GM21423 (cell line): ENCODE data around the gene PRRT2.
"Not testable (repeated sequence)": the region's sequence is repeated elsewhere in the genome, so short reads cannot be mapped to it uniquely, and the experiment has no call there.

Source experiments
- ATAC-seq: cut with Tn5 transposase; IDR thresholded peaks from one replicate; pipeline ENCODE4 v1.9.1; 2021; ENCODE audit warnings: mild to moderate bottlenecking, moderate library complexity; ENCODE audit not compliant: unreplicated experiment

Gene PRRT2

DNA sequence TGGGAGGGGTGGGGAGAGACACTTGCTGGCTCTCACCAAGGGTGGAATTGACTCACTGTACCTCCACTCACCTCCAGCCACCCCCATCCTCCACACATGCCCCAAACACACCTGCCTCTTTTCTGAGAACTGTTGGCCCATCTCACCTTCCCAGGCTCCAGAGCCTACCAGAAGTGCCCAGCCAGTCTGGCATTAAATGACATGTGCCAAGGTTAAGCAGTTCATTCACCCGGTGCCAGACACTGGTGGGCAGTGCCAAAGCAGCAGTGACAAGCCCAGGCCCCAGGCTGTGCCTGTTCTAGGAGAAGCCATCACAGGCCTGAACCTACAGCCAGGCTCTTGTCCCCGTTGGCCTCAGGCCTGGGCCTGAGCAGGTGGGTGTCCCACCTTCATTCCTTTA lies 19.5 kb downstream of the PRRT2 start:
- ATAC-seq = no peak

DNA sequence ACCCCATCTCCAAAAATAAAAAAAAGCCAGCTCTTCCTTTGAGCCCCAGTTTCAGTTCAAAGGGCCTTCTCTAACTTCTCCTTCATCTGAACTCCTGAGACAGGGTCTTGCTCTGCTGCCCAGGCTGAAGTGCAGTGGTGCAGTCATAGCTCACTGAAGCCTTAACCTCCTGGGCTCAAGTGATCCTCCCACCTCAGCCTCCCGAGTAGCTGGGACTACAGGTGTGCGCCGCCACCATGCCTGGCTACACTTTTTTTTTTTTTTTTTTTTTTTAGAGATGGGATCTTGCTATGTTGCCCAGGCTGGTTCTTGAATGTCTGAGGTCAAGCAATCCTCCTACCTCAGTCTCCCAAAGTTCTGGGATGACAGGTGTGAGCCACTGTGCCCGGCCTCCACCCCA lies 21.2 kb downstream of the PRRT2 start:
- not testable (repeated sequence) for ATAC-seq

DNA sequence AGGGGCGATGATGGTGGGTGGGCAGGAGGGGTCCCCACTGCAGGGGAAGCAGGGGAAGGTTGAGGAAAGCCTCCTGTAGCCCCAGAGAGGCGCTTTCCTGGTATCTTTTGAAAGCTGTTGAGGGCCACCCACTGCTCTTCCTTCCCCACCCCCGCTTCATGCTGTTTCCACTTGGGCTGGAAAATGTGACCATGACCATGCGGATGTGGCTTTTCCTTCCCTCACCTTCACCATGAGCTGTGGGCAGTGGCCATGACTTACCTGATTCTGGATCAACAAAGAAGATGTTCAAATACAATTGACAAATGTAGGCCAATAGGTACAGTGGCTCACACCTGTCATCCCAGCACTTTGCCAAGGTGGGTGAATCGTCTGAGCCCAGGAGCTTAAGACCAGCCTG lies 22.1 kb downstream of the PRRT2 start:
- ATAC-seq = no peak

DNA sequence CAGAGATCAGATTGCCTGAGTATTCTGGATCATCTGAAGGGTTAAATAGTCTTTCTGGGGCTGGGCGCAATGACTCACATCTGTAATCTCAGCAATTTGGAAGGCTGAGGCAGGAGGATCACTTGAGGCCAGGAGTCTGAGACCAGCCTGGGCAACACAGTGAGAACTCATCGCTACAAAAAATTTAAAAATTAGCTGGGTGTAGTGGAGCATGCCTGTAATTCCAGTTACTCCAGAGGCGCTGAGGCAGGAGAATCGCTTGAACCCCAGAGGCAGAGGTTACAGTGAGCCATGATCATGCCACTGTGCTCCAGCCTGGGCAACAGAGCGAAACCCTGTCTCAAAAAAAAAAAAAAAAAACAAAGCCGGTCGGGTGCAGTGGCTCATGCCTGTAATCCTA lies 23.9 kb downstream of the PRRT2 start:
- no peak for ATAC-seq

DNA sequence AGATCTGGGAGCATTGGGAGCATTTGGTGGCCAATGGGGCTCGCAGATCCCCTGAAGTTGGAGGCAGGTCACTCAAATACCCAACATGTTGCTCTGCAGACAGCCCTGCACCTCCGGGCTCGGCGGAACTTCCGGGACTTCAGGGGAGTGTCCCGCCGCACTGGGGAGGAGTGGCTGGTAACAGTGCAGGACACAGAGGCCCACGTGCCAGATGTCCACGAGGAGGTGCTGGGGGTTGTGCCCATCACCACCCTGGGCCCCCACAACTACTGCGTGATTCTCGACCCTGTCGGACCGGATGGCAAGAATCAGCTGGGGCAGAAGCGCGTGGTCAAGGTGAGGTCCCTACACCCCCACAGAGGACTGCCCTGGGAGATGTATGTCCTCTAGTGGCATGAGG lies 24.6 kb downstream of the PRRT2 start:
- ATAC-seq = no peak

DNA sequence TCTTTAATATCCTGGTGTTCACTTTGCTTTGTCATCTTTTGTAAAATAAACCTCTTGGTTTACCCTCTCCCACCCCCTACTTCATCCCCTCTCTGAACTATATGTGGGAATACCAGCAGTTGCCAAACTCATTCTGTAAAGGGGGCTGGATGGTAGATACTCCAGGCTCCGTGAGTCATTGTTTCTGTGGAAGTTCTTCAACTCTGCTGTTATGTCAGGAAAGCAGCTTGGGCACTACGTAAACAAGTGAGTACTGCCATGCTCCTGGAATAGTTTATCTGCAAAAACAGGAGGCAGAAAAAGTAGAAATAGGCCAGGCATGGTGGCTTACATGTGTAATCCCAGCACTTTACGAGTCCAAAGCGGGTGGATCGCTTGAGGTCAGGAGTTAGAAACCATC lies 25.8 kb downstream of the PRRT2 start:
- ATAC-seq = no peak

DNA sequence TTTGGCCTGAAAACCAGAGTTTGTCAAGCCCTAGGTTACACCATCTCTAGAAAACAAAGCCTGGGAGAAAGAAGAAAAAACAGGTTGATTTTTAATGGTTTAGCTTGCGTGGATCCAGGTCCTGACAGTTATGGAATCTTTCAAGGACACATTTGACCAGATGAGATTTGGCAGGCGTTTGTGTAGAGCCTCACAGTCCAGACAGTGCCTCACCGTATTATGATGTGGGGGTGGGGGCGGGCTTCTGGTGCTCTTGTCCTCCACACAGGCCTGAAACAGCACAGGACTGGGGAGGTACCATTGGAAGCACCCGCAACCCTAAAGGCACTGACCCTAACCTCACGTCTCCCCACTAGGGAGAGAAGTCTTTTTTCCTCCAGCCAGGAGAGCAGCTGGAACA lies 27.8 kb downstream of the PRRT2 start:
- ATAC-seq = no peak

DNA sequence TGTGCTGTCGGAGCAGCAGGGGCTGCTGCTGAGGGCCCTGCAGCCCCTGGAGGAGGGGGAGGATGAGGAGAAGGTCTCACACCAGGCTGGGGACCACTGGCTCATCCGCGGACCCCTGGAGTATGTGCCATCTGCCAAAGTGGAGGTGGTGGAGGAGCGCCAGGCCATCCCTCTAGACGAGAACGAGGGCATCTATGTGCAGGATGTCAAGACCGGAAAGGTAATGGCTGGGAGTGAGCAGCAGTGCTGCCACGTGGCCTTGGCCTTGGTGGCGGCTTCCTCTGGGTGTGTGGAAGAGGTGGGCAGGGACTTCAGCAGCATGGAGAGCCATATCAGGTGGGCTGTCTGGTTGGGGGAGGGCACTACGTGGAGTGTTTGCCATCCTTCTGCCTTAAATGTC lies 28.2 kb downstream of the PRRT2 start:
- no peak for ATAC-seq

DNA sequence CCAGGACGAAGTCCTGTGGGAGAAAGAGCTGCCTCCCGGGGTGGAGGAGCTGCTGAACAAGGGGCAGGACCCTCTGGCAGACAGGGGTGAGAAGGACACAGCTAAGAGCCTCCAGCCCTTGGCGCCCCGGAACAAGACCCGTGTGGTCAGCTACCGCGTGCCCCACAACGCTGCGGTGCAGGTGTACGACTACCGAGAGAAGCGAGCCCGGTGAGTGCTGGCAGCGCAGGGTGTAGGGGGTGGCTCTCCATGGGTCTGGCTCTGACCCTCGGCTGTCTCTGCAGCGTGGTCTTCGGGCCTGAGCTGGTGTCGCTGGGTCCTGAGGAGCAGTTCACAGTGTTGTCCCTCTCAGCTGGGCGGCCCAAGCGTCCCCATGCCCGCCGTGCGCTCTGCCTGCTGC lies 29.6 kb downstream of the PRRT2 start:
- ATAC-seq = no peak

DNA sequence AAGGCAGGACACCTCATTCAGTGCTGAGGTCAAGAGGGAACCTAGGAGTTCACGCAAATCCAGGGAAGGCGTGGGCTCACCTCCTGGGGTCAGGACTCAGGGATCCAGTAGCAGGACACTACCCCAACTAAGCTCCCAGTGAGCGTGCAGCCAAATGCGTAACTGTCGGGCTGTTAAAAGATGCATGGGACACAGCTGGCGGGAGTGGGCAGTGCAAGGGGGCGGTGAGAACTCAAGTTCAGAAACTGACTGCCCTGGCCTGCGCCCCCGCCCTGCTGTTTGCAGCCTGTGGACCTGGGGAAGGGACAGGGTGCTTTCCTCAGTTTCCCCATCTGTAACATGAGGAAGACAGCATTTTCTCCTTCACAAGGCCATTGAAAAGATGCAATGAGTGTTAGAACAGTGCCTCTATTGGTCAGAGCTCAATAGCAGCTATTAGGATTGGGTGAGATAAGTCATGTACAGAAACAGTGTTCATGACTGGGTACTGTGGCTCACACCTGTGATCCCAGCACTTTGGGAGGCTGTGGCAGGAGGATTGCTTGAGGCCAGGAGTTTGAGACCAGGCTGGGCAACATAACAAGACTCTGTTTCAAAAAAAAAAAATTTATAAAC lies 30.8 kb downstream of the PRRT2 start:
- ATAC-seq = no peak

DNA sequence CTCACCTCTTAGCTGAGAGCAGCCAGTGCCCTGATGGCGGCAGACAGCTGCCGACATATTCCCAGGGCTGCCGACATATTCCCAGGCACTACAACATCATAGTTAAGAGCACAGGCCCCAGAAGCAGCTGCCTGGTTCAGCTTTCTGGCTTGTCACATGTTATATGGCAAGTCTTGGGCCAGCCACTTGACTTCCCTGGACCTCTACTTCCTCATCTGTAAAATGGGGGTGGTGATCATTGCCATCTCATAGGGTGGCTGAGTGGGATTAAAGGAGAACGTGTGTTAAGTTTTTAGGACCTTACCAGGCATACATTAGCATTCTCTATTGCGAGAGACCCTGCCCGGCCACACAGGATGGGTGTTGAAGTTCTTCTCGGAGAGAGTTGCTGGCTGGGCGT lies 31.9 kb downstream of the PRRT2 start:
- no peak for ATAC-seq

DNA sequence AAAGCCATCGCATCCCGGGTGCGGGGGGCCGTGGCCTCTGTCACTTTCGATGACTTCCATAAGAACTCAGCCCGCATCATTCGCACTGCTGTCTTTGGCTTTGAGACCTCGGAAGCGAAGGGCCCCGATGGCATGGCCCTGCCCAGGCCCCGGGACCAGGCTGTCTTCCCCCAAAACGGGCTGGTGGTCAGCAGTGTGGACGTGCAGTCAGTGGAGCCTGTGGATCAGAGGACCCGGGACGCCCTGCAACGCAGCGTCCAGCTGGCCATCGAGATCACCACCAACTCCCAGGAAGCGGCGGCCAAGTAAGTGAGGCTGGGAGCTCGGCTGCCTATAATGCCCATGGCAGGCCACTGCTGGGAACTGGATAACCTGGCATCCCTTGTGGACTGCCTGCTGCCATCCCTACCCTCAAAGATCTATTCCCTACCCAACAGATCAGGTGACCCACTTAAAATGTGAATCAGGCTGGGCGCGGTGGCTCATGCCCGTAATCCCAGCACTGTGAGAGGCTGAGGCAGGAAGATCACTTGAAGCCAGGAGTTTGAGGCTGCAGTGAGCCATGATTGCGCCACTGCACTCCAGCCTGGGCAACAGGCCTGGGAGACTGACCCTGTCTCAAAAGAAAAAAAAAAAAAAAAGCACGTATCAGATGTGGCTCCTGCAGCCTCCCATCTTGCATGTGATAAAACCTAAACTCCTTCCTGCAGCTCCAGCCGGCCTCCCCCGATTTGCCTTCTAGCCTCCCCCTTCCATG lies 32.8 kb downstream of the PRRT2 start:
- no peak for ATAC-seq

DNA sequence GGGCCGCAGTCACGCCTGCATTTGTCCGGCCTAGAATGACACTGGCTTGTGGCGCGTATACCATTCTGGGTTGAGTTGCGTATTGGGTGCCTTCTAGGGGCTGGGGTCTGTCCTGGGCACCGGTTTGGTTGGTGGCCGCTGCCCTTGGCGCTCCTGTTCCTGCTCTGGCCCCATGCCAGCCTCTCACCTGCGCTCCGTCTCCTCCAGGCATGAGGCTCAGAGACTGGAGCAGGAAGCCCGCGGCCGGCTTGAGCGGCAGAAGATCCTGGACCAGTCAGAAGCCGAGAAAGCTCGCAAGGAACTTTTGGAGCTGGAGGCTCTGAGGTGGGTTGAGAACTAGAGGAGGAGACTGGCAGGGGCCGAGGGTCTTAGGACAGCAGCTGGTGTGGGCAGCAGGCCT lies 33.7 kb downstream of the PRRT2 start:
- ATAC-seq = no peak

DNA sequence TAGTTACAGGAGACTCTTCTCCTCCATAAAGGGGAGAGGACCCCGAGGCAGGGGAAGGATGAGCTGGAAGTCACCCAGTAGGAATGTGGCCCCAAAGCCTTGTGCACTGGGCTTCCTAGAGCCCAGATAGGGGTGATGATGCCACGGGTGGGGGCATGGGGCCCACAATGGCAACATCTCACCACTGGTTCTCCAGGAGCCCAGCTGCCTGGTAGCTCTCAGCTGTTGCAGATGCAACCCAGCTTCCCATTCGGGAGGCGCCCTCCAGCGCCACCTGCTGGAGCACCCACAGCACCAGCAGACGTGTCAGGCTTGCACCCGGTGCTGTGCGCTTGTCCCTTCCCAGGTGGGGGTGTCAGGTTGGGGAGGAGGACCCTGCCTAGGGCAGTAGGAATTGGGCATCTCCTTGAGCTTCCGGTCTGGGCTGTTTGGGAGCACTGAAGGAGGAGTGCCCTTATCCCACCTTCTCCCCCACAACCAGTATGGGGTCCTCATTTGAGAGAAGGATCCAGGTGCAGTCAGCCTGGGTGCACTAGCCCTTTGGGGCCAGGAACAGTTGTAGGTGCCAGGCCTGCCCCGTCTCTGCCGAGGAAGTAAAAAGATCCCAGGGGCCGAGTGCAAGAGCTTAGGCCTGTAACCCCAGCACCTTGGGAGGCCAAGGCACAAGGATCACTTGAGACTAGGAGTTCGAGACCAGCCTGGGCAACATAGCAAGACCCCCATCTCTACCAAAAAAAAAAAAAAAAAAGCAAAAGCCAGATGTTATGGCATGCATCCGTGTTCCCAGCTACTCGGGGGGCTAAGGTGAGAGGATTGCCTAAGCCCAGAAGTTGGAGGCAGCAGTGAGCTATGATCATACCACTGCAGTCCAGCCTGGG lies 36.7 kb downstream of the PRRT2 start:
- ATAC-seq = no peak

DNA sequence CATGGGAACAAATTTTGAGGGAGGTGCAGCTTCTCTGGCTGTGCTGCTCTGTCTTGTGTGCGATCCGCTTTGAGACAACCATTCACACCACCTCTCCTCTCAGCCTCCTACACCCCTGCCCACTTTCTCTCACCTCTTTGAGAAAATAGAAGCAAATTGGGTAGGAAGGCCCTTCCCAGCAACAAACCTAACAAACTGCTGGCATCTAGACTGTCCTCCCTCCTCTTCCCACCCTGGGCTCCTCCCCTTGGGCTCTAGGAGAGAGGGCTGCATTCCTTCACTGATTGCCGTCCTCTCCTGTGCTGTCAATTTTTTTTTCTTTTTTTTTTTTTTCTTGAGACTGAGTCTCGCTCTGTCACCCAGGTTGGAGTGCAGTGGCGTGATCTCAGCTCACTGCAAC lies 37.5 kb downstream of the PRRT2 start:
- no peak for ATAC-seq

DNA sequence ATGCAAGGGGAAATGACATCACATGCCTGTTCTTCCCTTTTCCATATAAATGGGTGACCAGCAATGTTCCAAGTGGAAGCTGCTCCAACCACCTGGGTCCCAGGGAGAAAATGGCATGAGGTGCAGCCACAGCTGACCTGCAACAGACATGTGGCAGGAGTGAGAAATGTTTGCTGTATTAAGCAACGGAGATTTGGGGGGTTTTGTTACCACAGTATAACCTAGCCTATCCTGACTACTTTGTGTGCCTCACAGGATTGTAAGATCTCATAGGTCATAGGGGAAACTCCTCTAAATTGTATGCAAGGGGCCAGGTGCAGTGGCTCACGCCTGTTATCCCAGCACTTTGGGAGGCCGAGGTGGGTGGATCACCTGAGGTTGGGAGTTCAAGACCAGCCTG lies 39.0 kb downstream of the PRRT2 start:
- ATAC-seq = no peak

DNA sequence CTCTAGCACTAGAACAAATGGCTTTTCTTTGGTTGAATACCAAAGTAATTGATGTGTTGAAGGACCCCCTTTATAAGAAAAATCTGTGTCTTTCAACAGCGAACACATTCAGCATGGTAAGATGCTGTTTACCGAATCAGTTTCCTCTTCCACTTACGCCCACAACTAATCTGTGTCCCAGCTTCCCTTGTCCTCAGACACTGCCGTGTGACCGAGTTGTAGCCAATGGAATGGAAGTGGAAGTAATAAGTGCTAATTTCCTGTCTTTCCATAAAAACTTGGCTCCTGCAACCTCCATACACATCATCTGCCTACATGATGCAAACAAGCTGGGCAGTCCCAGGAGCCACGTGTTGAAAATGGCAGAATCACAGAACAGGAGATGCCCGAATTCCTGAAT lies 40.7 kb downstream of the PRRT2 start:
- ATAC-seq = no peak

DNA sequence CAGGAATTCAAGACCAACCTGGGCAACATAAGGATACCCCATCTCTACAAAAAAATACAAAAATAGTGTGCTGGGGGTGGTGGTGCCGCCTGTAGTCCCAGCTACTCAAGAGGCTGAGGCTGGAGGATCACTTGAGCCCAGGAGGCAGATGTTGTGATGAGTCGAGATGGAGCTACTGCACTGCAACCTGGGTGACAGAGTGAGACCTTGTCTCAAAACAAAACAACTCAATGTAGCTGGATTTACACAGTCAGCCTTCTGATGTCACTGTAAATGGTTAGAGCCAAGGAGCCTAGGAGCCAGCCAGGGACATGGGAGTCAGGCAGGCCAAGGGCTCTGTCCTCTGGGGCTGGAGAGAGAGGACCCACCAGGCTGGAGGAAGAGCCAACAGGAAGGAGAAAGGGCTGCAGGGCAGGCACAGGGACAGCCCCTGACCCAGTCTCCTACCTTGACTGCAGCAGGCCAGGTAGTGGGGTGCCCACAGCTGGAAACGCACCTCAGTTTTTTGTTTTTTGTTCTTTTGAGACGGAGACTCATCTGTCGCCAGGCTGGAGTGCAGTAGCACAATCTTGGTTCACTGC lies 42.6 kb downstream of the PRRT2 start:
- ATAC-seq = no peak

DNA sequence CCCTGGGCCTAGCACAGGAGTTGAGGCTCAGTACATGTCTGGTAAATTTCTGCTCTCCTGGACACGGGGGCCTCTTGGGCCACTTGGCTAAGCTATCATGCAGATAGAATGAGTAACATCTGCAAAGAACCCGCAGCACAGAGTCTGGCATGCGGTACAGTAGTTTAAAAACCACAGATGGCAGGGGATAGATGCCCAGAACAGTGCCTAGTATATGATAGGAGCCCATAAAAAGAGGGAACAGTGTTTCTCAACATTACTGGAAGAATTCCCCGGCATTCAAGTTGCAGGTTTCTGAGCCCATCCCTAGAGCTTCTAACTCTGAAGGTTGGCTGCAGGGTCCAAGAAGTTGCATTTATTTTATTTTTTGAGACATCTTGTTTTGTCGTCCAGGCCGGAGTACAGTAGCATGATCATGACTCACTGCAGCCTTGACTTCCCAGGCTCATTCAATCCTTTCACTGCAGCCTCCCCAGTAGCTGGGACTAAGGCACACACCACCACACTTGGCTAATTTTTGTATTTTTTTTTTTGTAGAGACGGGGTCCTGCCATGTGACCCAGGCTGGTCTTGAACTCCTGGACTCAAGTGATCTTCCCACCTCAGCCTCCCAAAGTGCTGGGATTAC lies 45.3 kb downstream of the PRRT2 start:
- no peak for ATAC-seq

DNA sequence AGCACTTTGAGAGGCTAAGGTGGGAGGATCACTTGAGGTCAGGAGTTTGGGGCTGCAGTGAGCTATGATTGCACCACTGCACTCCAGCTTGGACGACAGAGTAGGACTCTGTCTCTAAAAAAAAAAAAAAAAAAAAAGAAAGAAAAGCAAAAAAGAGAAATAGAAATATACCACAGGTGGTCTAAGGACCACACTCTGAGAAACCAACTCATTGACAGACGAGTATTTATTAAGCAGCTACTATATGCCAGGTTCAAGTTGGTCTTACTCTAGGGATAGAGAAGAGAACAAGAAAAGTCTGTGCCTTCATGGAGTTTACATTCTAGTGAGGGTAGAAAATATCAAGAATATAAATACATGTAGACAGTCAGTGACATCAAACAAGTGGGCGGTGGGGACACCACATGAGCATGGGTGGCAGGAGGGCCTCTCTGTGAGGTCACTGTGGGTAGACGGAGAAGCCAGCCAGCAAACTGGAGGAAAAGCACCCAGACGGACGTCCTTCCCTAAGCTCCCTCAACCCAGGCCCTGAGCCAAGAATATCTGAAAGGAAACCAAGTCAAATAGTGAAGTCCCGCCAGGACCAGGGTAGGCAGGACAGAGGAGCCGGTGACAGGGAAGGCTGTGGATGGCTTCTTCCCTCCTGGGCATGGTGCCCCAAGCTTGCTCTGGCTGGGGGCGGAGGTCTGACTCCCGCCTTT lies 46.3 kb downstream of the PRRT2 start:
- no peak for ATAC-seq

DNA sequence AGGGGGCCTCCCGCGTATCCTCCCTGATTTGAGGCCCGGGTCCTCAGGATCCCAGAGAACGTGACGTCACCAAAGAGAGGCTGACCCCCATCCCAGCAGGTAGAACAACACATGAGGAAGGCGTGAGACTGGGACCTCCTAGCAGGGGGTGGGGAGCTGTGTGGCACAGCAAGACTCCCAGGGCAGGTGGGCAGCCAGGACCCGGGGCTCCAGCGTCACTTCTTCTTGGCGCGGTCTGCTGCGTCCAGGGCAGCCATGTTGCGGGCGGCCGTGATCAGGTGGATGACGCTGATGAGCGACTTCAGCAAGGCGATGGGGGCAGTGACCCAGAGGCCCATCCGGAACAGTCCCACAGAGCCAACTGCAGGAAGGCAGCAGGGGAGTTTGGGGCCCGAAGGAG lies 47.0 kb downstream of the PRRT2 start:
- ATAC-seq = no peak
